GM10248 (cell line): ENCODE results near the gene RNF214.

Experiments
- CTCF ChIA-PET: fragments of 300-600 bp; sonication (Branson Sonifier 250); formaldehyde crosslinking; extraction: SDS; loops from one replicate; lab custom pipeline; 2021; ENCODE audit warnings: antibody characterized with exemption; lab: Yijun Ruan, JAX
- POLR2A ChIA-PET: fragments of 350-650 bp; sonication (Branson Sonifier 250); formaldehyde crosslinking; extraction: SDS; loops from one replicate; lab custom pipeline; 2020; ENCODE audit warnings: antibody characterized with exemption; lab: Yijun Ruan, JAX
- DNase-seq: peaks from one replicate; pipeline ENCODE4 v3.0.0; 2012; ENCODE audit errors: extremely low spot score
- TF ChIP-seq, protein P1 (sequence below): IDR thresholded peaks from 2 replicates; pipeline ENCODE4 v1.5.1; 2012; ENCODE audit warnings: mild to moderate bottlenecking, low read depth; ENCODE audit errors: extremely low read depth, missing control alignments, control extremely low read depth

The RNF214 gene

DNA sequence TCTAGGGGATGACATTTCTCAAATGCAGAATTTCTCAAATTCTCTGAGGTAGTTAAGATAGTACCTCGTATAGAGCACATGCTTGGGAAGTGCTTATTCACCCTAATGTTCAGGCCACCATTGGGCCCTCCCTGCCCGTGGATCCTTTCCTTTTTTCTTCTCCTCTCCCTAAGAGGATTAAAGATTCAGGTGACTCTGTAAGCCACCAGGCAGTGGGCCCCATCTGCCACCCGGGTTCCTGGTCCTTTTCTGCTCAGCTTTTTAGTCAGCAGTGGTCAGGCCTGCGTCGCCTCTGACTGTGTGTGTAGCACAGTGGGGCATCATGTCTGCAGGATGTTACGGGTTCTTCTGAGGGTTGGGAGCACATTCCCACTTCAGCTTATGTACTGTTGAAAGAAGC lies 102.4 kb downstream of the RNF214 start:
- TF ChIP-seq, protein P1, sequence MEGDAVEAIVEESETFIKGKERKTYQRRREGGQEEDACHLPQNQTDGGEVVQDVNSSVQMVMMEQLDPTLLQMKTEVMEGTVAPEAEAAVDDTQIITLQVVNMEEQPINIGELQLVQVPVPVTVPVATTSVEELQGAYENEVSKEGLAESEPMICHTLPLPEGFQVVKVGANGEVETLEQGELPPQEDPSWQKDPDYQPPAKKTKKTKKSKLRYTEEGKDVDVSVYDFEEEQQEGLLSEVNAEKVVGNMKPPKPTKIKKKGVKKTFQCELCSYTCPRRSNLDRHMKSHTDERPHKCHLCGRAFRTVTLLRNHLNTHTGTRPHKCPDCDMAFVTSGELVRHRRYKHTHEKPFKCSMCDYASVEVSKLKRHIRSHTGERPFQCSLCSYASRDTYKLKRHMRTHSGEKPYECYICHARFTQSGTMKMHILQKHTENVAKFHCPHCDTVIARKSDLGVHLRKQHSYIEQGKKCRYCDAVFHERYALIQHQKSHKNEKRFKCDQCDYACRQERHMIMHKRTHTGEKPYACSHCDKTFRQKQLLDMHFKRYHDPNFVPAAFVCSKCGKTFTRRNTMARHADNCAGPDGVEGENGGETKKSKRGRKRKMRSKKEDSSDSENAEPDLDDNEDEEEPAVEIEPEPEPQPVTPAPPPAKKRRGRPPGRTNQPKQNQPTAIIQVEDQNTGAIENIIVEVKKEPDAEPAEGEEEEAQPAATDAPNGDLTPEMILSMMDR = no peak
- ChIA-PET POLR2A (no interaction called here), CTCF (no interaction called here)
- no peak for DNase-seq

DNA sequence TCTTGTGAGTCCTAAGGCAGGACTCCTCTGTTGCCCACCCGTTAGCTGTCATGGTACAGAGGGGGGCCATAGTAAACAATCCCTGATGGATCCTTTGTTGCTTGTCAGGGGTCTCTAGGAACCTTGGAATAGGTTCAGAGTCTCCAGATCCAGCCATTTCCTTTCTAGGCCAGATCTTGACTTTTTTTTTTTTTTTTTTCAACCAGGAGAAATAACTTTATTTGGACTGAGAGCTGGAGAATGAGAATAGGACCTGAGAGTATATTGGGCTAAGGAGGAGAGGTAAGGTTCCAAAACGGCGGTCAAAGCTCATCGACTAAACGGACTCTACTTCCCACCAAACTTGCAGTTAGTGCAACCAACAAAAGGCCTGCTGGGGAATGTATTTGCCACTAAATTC lies 102.9 kb downstream of the RNF214 start:
- ChIA-PET CTCF (no interaction called here), POLR2A (no interaction called here)
- TF ChIP-seq, protein P1 = no peak
- DNase-seq = no peak
